HepG2 (cell line): ENCODE results near the gene ACSL5. TPM values are rescaled to one million over a fixed set of nuclear protein-coding genes. Genes with fewer than 3 reads are reported as not detected.

ENCODE experiments used
- BHLHE40 ChIP-seq: IDR thresholded peaks from 2 replicates; pipeline ENCODE4 v1.6.1; 2011; ENCODE audit warnings: low read length, improper control_type of control experiment
- DRAP1 ChIP-seq: IDR thresholded peaks from 2 replicates; pipeline ENCODE4 v1.6.1; 2016; ENCODE audit warnings: missing genetic modification reagents, missing compliant biosample characterization
- EHMT2 ChIP-seq: fragments of 200-600 bp; sonication (generic); IDR thresholded peaks from 2 replicates; pipeline ENCODE4 v1.7.0; 2017; ENCODE audit warnings: antibody characterized with exemption, low read depth, low read length, borderline replicate concordance
- IKZF4 ChIP-seq: sonication (generic); formaldehyde crosslinking; IDR thresholded peaks from 2 replicates; pipeline ENCODE4 v1.5.1; 2020; ENCODE audit warnings: borderline replicate concordance, mild to moderate bottlenecking, low read depth, missing genetic modification reagents; ENCODE audit errors: not compliant biosample characterization
- ISL2 ChIP-seq: sonication (generic); formaldehyde crosslinking; IDR thresholded peaks from 2 replicates; pipeline ENCODE4 v1.5.0; 2020; ENCODE audit warnings: missing genetic modification reagents
- JUND ChIP-seq: sonication (generic); formaldehyde crosslinking; IDR thresholded peaks from 2 replicates; pipeline ENCODE4 v1.8.0; 2022; ENCODE audit warnings: mild to moderate bottlenecking, missing genetic modification reagents
- MBD4 ChIP-seq: IDR thresholded peaks from 2 replicates; pipeline ENCODE4 v1.6.1; 2012; ENCODE audit warnings: low read length, inconsistent platforms, borderline replicate concordance
- POLR2AphosphoS5 ChIP-seq: IDR thresholded peaks from 2 replicates; pipeline ENCODE4 v1.6.1; 2012; ENCODE audit warnings: low read depth, low read length
- RBFOX2 ChIP-seq: fragments of 200-400 bp; formaldehyde crosslinking; IDR thresholded peaks from 2 replicates; pipeline ENCODE4 v1.6.1; 2017; ENCODE audit warnings: low read depth, mild to moderate bottlenecking, low read length
- REXO4 ChIP-seq: sonication (generic); formaldehyde crosslinking; IDR thresholded peaks from 2 replicates; pipeline ENCODE4 v1.8.0; 2022; ENCODE audit warnings: missing genetic modification reagents, mild to moderate bottlenecking, borderline replicate concordance
- STAG1 ChIP-seq: sonication (generic); formaldehyde crosslinking; IDR thresholded peaks from 2 replicates; pipeline ENCODE4 v1.4.0; 2020; ENCODE audit warnings: missing genetic modification reagents
- ZFP1 ChIP-seq: IDR thresholded peaks from 2 replicates; pipeline ENCODE4 v1.6.1; 2016
- ZFP41 ChIP-seq: sonication (generic); formaldehyde crosslinking; IDR thresholded peaks from 2 replicates; pipeline ENCODE4 v1.4.0; 2020; ENCODE audit warnings: mild to moderate bottlenecking, missing genetic modification reagents, borderline replicate concordance
- ZMYM4 ChIP-seq: sonication (generic); formaldehyde crosslinking; IDR thresholded peaks from 2 replicates; pipeline ENCODE4 v1.8.1; 2023; ENCODE audit warnings: mild to moderate bottlenecking, missing genetic modification reagents
- ZNF17 ChIP-seq: sonication (generic); formaldehyde crosslinking; IDR thresholded peaks from 2 replicates; pipeline ENCODE4 v1.5.0; 2020; ENCODE audit warnings: mild to moderate bottlenecking, missing genetic modification reagents
- ZNF460 ChIP-seq: sonication (generic); formaldehyde crosslinking; IDR thresholded peaks from 2 replicates; pipeline ENCODE4 v1.5.1; 2020; ENCODE audit warnings: missing genetic modification reagents, mild to moderate bottlenecking, borderline replicate concordance
- ZNF605 ChIP-seq: sonication (generic); formaldehyde crosslinking; IDR thresholded peaks from 2 replicates; pipeline ENCODE4 v1.8.0; 2022; ENCODE audit warnings: mild to moderate bottlenecking, missing genetic modification reagents
- ZNF687 ChIP-seq: sonication (generic); formaldehyde crosslinking; IDR thresholded peaks from 2 replicates; pipeline ENCODE4 v1.5.1; 2020; ENCODE audit warnings: mild to moderate bottlenecking, missing genetic modification reagents, moderate library complexity
- ZNF790 ChIP-seq: sonication (generic); formaldehyde crosslinking; IDR thresholded peaks from 2 replicates; pipeline ENCODE4 v1.8.0; 2022; ENCODE audit warnings: missing genetic modification reagents, mild to moderate bottlenecking, borderline replicate concordance
- ZSCAN12 ChIP-seq: sonication (generic); formaldehyde crosslinking; IDR thresholded peaks from 2 replicates; pipeline ENCODE4 v1.9.0; 2021; ENCODE audit warnings: mild to moderate bottlenecking, missing genetic modification reagents
- polyA plus RNA-seq, 8 experiments: library from polyadenylated mRNA; depleted of rRNA in 3 of 8; stranded (reverse) in 7 of 8; unstranded in 1 of 8; fragments of >200 nt; fragmentation: Illumina TruSeq in 4 of 8; extraction: Trizol in 4 of 8; gene quantifications; 2 replicates each; pipeline versions ENCODE4 v1.2.1 to v1.2.3, GENCODE V29; 2011 to 2016; ENCODE audit warnings: low read depth in 4 of 8, missing spikeins in 1 of 8, mixed read lengths in 1 of 8; ENCODE audit not compliant: insufficient read depth in 1 of 8
- total RNA-seq, 5 experiments: library from RNA; depleted of rRNA; stranded (reverse); fragments of >200 nt; fragmentation: Illumina TruSeq; extraction: Trizol; gene quantifications; 2 replicates each; pipeline ENCODE4 v1.2.3, GENCODE V29; 2016; ENCODE audit warnings: low read depth in 1 of 5
- TF ChIP-seq, protein P1 (sequence below): sonication (generic); formaldehyde crosslinking; IDR thresholded peaks from 2 replicates; pipeline ENCODE4 v1.4.0; 2020; ENCODE audit warnings: missing genetic modification reagents

ACSL5 gene
- total and polyA plus RNA-seq, 2 of the 13 experiments (the other 11 are each of a cell fraction or from before 2014, with no cell fraction given): 56.4 to 82.5 TPM

GRCh38 chr10:112394475-112394875 lies 20.6 kb downstream of the ACSL5 start (continued):
- TF ChIP-seq ZNF17 (CRISPR knock-in tag) (no peak), IKZF4 (CRISPR knock-in tag) (no peak), EHMT2 (no peak), JUND (CRISPR knock-in tag) (peak; percentile 26; the same call in 1 of the 2 replicates), MBD4 (peak; percentile 74; the same call in 1 of the 2 replicates), ZFP1 (CRISPR knock-in tag) (0 out of 2 replicates have a peak, but pooled peaks have one; percentile 49), RBFOX2 (0 out of 2 replicates have a peak, but pooled peaks have one; percentile 7), ZNF460 (CRISPR knock-in tag) (no peak), BHLHE40 (peak; percentile 52; the same call in 1 of the 2 replicates), ZNF790 (CRISPR knock-in tag) (no peak), REXO4 (CRISPR knock-in tag) (no peak), ISL2 (peak; percentile 93), DRAP1 (CRISPR knock-in tag) (peak; percentile 70), STAG1 (CRISPR knock-in tag) (peak; percentile 7; the same call in 1 of the 2 replicates), ZNF605 (0 out of 2 replicates have a peak, but pooled peaks have one; percentile 48), POLR2AphosphoS5 (peak; percentile 17; the same call in 1 of the 2 replicates), ZFP41 (no peak), ZNF687 (no peak), ZSCAN12 (CRISPR knock-in tag) (no peak), ZMYM4 (peak; percentile 85)
- TF ChIP-seq, protein P1, sequence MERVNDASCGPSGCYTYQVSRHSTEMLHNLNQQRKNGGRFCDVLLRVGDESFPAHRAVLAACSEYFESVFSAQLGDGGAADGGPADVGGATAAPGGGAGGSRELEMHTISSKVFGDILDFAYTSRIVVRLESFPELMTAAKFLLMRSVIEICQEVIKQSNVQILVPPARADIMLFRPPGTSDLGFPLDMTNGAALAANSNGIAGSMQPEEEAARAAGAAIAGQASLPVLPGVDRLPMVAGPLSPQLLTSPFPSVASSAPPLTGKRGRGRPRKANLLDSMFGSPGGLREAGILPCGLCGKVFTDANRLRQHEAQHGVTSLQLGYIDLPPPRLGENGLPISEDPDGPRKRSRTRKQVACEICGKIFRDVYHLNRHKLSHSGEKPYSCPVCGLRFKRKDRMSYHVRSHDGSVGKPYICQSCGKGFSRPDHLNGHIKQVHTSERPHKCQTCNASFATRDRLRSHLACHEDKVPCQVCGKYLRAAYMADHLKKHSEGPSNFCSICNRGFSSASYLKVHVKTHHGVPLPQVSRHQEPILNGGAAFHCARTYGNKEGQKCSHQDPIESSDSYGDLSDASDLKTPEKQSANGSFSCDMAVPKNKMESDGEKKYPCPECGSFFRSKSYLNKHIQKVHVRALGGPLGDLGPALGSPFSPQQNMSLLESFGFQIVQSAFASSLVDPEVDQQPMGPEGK (CRISPR knock-in tag): peak; percentile 77
